Neutrophil (primary cell): Measurements from ENCODE around the gene RAPGEF2.

Source experiments
- H3K27ac ChIP-seq: fragments of 200-600 bp; sonication (generic); 2 replicates; pipeline ENCODE4 v1.5.1; 2016; ENCODE audit warnings: mild to moderate bottlenecking, moderate library complexity
- H3K27me3 ChIP-seq: fragments of 200-600 bp; sonication (generic); 2 replicates; pipeline ENCODE4 v1.6.0; 2016; ENCODE audit warnings: mild to moderate bottlenecking
- H3K36me3 ChIP-seq: fragments of 200-600 bp; sonication (generic); 2 replicates; pipeline ENCODE4 v1.5.1; 2017
- H3K4me1 ChIP-seq, 2 experiments: fragments of 200-600 bp in 1 of 2; sonication (generic) in 1 of 2; 1 replicate in 1 of 2; 2 replicates in 1 of 2; pipeline versions ENCODE4 v1.5.1 to v1.6.1; 2013 to 2016; ENCODE audit warnings: low read depth in 1 of 2, low read length in 1 of 2, mild to moderate bottlenecking in 1 of 2, moderate library complexity in 1 of 2; ENCODE audit not compliant: control insufficient read depth in 1 of 2, insufficient read depth in 1 of 2
- H3K4me3 ChIP-seq, 2 experiments: fragments of 200-600 bp in 1 of 2; sonication (generic) in 1 of 2; 1 replicate in 1 of 2; 2 replicates in 1 of 2; pipeline ENCODE4 v1.5.1; 2013 to 2016; ENCODE audit warnings: low read depth in 1 of 2, low read length in 1 of 2, mild to moderate bottlenecking in 1 of 2, moderate library complexity in 1 of 2
- H3K9me3 ChIP-seq: fragments of 200-600 bp; sonication (generic); 2 replicates; pipeline ENCODE4 v1.5.1; 2016
- CTCF ChIP-seq: fragments of 200-600 bp; sonication (generic); IDR thresholded peaks from 2 replicates; pipeline ENCODE4 v1.5.1; 2016; ENCODE audit warnings: antibody characterized with exemption

Gene RAPGEF2

GRCh38 chr4:159141193-159141592, 38.3 kb downstream of the RAPGEF2 start:
- Histone ChIP-seq H3K27ac (no peak overlapping the region), H3K4me1 (peaks cover 0 to 3% of the 10 kb centered on the region in 2 experiments), H3K27me3 (no peaks in the 10 kb centered on the region), H3K9me3 (no peaks in the 10 kb centered on the region), H3K4me3 (no peak overlapping the region), H3K36me3 (no peaks in the 10 kb centered on the region)
- TF ChIP-seq CTCF = no peak

DNA sequence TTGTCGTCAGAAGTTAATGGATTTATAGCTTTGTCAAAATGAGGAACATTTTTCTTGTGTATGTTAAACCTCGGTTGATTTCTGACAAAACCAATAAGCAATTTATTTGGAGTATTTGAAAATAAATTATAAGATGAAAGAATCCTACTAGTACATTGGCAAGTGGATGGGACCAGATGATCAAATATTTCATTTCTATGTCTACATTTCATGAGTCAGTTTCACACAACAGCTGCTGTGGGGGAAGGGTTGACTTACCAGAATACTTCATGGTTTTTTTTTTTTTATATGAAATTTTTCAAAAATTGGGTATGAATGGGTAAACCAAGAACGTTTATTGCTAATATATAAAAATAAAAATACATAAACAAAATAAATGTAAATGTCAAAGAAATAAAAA, 39.4 kb downstream of the RAPGEF2 start:
- Histone ChIP-seq H3K4me1 (peaks cover 0 to 3% of the 10 kb centered on the region in 2 experiments), H3K27ac (no peak overlapping the region), H3K4me3 (no peak overlapping the region), H3K36me3 (no peaks in the 10 kb centered on the region), H3K27me3 (no peaks in the 10 kb centered on the region), H3K9me3 (no peaks in the 10 kb centered on the region)
- TF ChIP-seq CTCF = no peak

DNA sequence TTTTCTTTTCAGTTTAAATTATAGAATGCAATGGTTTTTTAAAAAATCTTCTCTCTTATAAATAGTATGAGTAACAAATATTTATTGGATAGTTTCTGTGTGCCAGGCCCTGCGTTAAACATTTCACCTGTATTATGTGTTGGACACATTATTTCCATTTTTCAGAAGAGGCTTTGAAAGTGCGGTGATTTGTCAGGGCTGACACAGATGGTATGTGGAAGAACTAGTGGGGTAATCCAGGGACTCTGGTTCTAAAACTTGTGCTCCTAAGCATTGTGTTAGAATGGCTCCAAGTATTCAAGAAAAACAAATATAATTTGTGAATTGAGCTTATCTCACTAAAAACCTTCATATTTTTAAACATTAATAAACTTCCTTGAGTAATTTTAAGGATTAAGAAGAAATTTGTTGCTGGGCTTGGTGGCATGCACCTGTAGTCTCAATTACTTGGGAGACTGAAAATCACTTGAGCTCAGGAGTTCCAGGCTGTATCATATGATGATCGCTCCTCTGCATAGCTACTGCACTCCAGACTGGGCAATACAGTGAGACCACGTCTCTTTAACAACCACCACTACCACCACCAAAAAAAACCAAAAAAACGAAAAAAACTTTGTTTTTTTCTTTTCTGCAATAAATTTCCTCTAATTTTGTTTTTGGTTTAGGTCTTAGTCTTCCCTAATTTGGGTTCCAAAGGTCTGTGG, 40.0 kb downstream of the RAPGEF2 start:
- Histone ChIP-seq H3K4me3 (no peak overlapping the region), H3K4me1 (peaks cover 0 to 3% of the 10 kb centered on the region in 2 experiments), H3K27ac (no peak overlapping the region), H3K9me3 (no peaks in the 10 kb centered on the region), H3K27me3 (no peaks in the 10 kb centered on the region), H3K36me3 (no peaks in the 10 kb centered on the region)
- no peak for TF ChIP-seq CTCF

DNA sequence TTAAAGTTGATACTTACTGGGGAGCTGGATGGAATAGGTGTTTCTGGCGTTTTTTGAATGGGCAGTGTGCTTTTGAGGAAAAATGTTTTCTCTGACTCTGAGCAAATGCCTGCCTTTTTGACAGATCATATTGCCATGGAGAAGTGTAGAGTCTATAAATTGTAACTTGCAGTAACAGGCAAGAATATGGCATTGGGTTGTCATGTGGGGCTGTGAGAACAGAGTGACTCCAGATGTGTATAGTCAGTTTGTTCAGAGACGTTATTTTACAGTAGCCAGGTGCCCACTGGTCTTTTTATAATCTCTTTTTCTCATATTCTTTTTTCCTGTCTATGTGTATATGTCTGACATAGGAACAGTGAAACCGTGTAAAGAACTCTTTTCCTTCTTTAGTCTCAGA, 40.8 kb downstream of the RAPGEF2 start:
- Histone ChIP-seq H3K9me3 (no peaks in the 10 kb centered on the region), H3K27me3 (no peaks in the 10 kb centered on the region), H3K27ac (no peak overlapping the region), H3K4me3 (no peak overlapping the region), H3K36me3 (no peaks in the 10 kb centered on the region), H3K4me1 (peaks cover 0 to 3% of the 10 kb centered on the region in 2 experiments)
- TF ChIP-seq CTCF = no peak

DNA sequence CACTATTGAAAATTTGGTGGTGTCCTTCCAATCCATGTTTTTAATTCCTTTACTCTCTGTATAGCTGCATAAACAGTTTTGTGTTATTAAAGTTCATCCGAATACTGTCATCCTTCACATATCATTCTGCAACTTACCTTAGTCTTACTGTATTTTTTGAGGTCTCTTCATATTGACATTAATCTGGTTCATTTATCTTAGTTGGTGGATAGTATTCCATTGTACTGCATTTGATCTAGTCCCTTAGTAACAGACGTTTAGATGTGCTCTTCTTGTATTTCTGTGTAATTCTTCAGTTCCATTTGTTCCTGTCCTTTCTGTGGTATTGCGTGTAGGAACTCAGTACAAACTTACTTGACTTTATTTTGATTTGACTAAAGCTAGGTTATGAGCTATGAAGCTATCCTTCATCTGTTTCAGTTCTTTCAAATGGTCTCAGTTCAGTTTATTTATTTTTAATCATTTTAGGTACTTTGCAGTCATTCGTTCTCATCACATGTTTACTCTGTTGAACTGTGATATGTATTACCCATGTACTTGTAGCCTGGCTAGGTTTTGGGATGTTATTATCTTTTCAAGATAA, 41.3 kb downstream of the RAPGEF2 start:
- H3K27me3 ChIP-seq = no peaks in the 10 kb centered on the region
- peaks cover 0 to 3% of the 10 kb centered on the region in 2 experiments for H3K4me1 ChIP-seq
- no peak overlapping the region for H3K27ac ChIP-seq
- H3K36me3 ChIP-seq = no peaks in the 10 kb centered on the region
- H3K4me3 ChIP-seq = no peak overlapping the region
- TF ChIP-seq CTCF = no peak
- no peaks in the 10 kb centered on the region for H3K9me3 ChIP-seq
